IPS-NIHi11 (cell line): ENCODE data around the gene CCDC192.

Experiments used
- DNase-seq: peaks from one replicate; pipeline ENCODE4 v3.0.0; 2012; ENCODE audit warnings: mixed read lengths, low spot score

The CCDC192 gene

DNA sequence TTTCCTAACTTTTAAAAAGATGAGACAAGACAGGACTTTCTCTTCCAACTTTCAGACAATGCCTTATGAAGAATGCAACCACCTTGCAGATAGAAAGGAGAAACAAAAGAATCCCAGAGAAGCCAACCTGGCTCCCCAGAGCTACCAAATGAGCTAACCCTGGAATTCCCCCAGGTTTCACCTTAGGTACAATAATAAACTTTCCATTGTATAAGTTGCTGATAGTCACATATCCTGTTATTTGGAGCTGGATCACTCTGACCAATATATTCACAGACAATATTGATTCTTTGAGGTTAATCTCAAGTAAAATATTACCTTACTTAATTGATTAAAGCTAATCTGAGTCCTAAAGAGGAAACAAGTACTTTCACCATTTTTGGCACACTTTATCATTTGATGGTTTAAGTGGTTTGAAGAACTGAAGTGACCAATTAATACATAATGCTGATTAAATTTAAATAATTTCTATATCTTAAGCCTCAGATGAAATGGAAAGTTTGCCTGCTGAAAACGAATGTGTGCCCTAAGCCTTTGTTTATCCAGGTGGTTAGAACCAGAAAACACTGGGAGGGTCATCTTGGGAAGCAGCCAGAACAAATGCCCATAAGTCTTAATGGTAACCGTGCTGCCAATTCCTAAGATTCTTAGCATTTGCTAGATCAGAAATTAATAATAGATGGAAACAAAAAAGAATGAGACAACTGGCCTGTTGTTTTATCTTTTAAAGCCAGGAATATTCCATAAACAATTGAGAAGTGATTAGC, 220.8 kb downstream of the CCDC192 start:
- no peak for DNase-seq

DNA sequence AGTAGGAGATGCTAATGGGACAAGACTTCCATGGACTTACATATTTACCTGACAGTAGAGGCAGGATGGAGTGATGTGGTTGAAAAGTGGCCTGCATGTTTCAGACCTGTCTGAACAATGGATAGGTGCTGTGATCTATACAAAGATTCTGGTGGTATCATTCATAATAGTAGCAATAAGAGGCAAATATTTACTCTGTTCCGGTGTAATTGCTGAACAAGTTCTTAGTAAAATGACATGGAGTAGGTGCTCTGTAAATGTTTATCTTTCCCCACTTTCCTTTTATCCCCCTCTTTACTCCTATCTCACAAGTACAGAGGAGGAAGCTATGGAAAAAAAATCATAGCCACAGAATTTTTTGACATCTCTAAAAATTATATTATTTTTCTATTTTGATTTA, 221.4 kb downstream of the CCDC192 start:
- DNase-seq = no peak

DNA sequence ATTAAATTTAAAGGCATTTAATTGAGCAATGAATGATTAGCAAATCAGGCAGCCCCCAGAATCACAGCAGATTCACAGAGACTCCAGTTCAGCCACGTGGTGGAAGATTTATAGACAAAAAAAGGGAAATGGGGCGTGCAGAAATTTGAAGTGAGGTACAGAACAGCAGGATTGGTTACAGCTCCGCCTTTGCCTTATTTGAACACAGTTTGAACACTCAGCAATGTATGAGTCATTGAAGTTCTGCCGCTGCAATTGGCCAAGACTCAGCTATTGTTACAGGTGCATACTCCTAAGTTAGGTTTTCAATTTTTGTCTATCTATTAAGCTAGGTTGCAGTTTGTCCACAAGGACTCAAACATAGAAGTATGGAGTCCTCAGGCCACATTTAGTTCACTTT, 222.7 kb downstream of the CCDC192 start:
- DNase-seq = no peak

DNA sequence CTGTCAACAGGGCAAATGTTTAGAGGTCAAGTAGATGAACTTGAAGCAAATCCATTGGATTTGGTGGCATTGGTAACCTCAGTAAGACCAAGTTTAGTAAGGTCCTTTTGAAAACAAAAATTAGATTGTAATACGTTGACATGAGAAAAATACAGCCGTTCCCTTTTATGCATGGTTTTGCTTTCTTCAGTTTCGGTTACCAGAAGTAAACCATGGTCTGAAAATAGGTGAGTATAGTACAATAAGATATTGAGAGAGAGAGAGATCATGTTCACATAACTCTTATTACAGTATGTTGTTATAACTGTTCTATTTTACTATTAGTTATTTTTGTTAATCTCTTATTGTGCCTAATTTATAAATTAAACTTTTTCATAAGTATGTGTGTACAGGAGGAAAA, 223.8 kb downstream of the CCDC192 start:
- DNase-seq = no peak

DNA sequence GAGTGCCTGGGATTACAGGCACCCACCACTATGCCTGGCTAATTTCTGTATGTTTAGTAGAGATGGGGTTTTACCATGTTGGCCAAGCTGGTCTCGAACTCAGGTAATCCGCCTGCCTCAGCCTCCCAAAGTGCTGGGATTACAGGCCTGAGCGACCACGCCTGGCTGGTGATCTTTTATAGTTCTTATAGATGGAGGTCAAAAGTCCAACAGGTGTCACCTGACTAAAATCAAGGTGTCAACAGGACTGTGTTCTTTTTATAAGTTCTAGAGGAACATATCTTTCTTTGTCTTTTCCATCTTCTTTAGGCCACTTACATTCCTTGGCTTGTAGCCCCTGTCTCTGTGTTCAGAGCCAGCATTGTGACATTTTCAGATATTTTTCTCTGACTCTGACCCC, 224.9 kb downstream of the CCDC192 start:
- no peak for DNase-seq

DNA sequence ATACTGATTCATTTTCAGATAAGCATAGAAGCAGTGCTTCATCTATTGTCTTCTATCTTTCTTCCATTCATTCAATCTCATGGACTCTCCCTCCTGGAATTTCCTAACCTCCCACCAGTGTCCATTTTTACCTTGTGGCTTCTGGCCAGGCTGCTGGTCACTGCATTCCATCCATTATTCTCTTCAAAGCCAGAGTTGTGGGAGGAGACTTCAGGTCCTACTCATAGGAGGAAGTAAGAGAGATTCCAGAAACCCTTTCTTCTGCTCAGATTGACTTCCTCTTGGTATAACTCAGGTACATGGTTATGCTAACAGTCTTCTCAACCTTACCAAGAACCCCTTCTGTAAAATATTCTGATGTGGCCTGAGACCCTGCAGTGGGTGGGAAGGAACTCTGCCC, 227.1 kb downstream of the CCDC192 start:
- DNase-seq = peak; percentile 19

DNA sequence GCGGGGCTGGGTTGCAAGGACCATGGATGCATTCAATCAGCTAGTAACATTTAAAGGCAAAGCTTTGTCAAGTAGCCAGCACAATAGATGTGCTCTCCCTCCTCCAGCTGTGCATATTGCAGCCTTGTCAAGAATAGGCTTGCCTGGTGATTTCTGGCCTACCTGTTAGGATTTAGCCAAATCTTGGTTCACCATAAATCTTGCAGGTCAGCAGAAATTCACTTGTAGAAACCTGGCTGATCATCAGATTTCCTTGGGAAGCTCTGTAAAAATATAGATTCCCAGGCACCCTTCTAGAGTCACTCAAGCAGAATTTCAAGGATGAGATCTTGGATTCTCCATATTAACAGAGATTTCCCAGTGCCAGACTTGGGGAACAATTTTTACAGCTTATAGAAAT, 228.2 kb downstream of the CCDC192 start:
- no peak for DNase-seq

DNA sequence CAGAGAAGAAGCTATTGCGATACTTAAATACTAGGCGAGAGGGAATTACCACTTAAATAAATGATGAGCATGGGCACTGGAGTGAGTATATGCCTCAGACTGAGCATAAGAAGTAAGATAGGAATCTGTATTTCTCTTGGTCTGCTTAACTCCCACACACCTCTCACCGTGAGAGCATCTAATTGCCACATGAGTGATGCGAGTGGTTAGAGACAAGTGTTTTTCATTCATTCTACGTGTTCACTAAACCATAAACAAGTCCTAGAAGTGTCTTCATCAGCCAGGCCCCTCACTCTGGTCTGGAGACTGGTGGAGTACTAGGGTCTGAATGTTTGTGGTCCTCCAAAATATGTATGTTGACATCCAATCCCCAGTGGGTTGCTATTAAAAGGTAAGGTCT, 230.2 kb downstream of the CCDC192 start:
- no peak for DNase-seq

DNA sequence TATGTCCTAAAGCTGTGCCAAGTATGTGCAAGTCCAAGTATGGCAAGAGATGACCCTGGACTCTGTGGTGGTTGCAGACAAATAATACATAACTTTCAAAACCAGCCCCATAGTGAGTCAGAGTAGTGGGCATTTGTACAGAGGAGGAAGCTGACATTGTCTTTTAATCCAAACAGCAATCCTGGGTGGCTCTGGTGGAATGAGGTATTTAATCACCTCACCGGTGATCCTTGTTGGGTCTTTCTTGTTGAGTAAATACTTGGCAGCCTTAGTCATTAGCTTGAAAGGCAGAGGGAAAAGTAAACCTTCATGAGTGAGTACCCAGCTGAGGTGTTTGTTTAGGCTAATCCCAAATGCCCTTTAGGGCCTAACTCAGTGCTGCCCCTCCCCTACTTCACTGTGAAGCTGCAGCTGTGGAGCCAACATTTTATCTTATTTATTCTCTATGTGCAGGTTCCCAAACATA, 231.6 kb downstream of the CCDC192 start:
- peak; percentile 50 for DNase-seq

DNA sequence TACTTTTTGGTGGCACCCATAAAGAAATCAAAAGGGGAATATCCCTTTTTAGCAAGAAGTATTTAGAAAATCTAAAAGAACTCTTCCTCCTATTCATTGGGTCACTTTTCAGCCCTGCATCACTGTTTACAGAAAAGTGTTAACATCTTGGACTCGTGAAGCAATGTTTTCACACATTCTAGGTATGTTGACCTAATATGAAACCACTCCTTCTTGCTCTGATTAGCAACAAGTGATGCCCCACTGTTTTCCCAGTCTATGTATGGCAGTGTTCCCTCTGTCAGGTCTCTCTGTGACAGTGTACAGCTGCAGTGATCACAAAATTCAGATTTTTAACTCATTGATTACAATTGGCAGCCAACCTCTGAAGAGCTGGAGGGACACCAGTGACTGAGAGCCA, 232.2 kb downstream of the CCDC192 start:
- DNase-seq = no peak

DNA sequence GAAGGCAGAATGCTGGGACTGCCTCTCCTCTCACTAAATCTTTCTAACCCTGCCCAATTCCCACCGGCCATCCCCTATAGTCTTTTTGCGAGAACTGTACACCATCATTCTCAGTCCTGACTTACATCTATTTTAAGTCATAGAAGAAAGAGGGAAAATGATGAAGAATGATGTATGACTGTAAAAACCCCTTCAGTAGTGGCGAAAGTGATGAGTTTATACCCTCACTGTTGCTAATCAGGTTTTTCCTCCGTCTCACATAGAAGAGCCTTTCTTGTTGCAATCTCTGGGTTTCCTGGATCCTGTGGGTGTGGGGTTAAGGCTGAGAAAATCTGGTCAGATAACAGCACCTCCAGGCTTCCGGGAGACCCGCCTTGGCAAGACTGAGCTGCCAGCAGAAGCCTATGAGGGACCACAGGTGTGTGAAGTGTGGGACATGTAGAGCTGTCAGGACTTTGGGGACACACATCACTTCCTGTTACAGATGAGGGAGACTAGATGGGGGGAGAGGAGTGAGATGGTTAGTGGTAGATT, 233.3 kb downstream of the CCDC192 start:
- DNase-seq = no peak

DNA sequence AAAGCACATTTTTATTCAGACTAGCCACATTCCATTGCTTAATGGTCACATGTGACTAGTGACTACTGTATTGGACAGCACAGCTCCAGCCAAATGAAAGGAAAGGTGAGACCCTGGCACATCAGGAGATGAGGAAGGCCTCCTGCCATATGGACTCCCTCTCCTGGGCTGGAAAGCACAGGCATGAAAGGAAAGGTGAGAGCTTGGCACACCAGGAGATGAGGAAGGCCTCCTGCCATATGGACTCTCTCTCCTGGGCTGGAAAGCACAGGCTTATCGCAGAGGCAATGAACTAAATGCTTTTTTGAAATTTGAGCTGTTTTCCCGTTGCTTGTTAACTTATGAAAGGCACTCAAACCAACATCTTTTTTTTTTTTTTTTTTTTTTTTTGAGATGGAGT, 235.6 kb downstream of the CCDC192 start:
- DNase-seq = no peak

DNA sequence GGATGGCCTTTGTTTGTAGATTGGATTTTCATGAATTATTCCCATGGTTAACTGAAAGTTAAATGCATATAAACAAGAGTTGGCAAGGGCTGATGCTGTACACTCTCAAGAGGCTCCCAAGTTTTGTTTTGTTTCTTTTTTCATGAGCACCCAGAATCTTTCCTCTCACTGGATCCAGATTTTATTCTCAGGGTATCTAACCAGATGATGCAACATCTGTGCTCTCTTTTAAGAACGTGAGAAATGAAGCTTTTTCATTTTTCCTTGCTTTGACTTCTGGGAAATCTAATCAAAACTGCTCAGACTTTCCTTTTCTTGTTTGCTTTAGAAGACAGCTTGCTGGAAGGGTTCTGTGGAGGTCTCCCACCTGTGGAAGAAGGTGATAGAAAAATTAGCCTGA, 237.7 kb downstream of the CCDC192 start:
- DNase-seq = no peak

DNA sequence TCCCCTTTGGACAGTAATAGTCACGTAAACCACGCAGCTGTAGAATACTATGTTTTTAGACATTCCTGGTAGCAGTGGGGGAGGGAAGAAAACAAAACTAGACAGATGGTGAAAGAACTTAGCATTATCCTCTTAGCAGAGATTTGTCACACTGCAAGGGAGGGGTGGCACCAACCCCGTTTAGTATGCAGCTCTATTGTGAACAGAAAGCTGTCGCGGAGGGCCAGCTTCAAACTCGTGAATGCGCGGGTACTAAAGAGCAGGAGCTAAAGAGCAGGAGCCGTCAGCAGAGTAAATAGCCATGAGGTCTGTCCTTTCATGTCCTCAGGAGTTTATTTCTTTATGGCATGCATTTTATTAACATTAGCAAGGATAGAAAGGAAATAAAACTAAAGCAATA, 238.5 kb downstream of the CCDC192 start:
- DNase-seq = no peak

DNA sequence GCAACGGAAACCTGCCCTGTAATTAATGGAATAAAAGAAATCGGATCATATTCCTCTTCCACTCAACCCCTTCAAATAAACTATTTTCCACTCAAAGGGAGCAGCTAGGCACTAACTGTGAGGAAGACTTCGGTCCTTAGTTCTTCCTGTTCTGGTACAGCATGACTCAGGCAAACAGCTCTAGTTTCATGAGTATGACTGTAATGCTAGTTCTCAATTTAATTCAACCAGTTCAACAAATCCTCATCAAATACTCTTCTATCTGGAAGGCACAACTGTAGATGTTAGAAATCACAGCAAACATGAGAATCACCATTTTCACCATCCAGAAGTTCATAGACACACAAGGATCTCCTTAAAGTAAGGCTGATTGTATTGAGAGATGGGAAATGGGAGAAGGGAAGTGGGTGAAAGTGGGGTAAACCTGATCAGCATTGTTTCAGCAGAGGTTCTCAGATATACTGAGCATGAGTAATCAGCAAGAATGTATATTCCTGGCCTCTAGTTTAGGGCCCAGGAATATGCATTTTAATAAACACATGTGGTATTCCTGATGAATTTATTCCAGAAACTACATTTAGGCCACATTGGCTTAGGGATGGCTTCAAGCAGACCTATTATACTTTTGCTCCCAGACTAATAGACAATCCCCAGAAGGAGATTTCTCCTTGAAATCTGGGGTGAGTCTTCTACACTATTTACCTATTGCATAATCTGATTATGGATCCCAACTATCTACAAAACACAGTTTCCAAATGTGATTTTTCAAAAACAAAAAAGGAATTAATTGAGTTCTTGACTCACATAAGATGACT, 239.3 kb downstream of the CCDC192 start:
- no peak for DNase-seq

DNA sequence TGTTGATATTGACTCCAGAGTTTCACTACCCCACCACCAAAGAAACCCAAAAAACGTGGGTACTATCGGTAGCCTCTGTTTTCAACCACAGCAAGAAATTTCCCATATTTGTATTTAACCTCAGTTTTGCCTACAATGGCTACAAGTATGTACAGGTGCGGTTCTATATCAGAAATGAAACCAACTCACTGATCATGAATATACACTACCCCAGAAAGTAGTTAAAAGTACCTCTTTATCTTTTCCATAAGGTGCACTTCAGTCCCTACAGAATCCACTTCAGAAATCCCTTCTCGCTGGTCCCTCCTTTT, 239.8 kb downstream of the CCDC192 start:
- DNase-seq = no peak

DNA sequence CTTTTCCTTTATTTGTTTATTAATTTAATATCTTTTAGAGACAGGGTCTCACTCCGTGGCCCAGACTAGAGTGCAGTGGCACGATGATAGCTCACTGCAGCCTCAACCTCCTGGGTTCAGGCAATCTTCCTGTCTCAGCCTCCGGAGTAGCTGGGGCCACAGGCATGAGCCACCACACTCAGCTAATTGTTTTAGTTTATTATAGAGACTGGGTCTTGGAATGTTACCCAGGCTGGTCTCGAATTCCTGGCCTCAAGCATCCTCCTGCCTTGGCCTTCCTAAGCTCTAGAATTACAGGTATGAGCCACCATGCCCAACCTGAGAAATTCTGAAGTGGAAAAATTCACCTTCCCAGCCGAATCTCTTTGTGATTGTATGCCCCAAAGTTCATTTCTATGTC, 240.9 kb downstream of the CCDC192 start:
- DNase-seq = no peak

DNA sequence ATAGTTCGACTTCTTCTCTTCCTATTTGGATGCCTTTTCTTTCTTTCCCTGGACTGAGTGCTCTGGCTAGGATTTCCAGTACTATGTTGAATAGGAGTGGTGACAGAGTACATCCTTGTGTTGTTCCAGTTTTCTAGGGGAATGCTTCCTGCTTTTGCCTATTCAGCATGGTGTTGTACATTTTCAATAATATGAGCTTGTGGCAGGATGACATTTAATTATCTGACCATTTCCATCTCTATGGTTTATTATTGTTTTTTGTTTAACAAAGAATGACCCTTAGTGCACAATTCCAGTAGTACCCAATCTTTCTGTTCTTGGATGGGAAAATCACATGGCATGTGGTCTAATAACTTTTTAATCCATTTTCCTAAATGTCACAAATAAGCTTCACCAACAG, 244.8 kb downstream of the CCDC192 start:
- no peak for DNase-seq

DNA sequence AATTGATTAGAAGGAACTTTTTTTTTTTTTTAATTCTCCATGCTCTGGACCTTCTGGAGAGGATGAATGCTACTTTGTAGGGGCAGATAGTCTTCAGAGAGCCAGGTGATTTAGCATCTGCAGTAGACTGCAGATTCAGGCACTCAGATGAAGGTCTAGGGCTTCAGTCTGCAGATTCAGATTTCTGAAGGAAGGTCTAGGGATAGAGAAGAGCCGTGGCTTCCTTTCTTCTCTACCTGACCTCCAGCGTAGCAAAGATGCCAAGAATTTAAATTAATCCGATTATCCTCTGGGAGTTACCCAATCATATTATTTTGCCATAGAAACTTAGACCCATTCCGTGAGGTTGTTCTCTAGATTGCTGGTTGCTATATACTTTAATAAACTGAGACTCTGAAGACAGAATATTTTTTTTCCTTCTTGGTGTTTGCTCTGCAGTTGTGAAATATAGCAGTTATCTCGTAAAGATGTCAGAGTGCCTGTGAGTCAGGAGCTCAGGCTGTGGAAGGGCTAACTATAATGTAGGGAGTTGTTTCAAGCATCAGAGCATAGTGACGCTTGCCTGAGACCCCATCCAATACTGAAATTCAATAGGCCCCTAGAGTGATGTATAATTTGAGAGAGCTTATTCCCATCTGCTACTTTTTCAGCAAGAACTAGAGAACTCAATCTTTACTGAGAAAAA, 247.7 kb downstream of the CCDC192 start:
- no peak for DNase-seq

DNA sequence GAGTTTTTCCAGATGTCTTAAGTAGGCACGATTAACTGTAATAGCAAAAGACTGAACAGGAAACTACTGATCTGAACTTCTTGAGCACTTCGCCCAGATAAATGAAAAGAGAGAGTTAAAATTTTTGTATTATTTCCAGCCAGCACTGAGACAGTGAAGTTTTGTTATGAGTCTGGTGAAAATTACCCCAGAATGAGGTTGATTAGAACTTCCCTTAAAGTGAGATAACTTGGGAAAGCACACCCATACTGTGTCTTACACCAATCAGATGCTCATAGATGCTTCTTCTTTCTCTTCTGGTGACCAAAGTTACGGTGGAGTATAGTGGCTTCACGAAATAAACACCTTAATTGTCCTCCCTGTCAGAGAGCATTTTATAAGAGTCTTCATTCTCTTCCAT, 248.6 kb downstream of the CCDC192 start:
- no peak for DNase-seq

DNA sequence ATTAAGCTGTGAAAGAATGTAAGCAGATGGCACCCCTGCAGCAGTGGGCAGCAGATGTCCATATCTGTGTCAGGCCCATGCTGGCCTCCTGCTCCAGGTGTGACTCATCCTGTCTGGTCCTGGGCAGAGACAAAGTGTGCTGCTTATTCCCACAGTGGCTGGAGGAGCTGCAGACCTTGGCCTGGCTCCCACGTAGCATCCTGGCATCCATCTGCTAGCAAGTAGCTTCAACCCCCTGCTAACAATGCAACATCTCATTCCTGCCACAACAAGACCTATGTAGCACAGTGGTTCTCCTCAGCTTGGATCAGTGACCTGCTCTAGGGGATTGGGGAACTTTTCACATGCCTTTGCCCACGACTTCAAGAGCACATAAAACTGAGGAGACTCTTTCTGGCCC, 254.0 kb downstream of the CCDC192 start:
- peak; percentile 9 for DNase-seq

DNA sequence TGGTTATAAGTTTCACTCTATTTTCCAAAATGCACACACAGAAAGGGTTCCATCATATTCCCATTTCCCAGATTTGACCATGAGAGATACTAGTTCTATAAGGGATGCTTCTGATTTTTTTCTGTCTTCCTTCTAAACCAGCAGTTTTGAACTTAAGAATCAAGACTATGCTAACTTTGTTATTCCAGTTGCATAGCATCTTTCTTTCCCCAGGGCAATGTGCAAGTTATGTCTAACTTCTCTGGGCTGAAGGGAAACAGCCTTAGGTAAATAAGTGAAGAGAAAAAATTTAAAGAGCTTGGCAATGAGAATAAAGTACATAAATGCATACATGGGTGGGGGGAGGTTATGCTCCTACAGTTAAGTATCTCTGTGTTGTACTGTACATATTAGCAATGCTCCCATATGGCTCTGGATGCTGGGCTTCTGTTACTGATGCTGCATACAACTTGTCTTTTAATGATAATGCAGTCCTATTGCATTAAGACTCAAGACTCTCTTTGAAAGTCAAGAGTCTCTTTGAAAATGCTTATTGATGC, 254.6 kb downstream of the CCDC192 start:
- no peak for DNase-seq
